Anterior cingulate cortex (tissue), 58 donors: ENCODE results near the gene SIAE.

Source experiments
- DNase-seq, 58 donors: peaks; one replicate each; lab custom pipeline; 2025; lab: John Stamatoyannopoulos, UW

The SIAE gene

GRCh38 chr11:124667601-124668000 is 5.9 kb downstream of the SIAE start:
- DNase-seq, result no peak

GRCh38 chr11:124663861-124664260 is 9.7 kb downstream of the SIAE start:
- DNase-seq, result no peak

- DNase-seq, result peak in 1 of 58 donors; percentile 21
These were observed 11.4 kb downstream of the SIAE start for GRCh38 chr11:124662106-124662505.

GRCh38 chr11:124661553-124661952 is 12.0 kb downstream of the SIAE start:
- no peak for DNase-seq

GRCh38 chr11:124658986-124659385 is 14.6 kb downstream of the SIAE start:
- no peak for DNase-seq

GRCh38 chr11:124658501-124658900 is 15.0 kb downstream of the SIAE start:
- no peak for DNase-seq

GRCh38 chr11:124657904-124658303 is 15.6 kb downstream of the SIAE start:
- no peak for DNase-seq

GRCh38 chr11:124656774-124657630 is 16.5 kb downstream of the SIAE start:
- DNase-seq, result peak in 28 of 58 donors; percentile 5 to 78 (median 44)

GRCh38 chr11:124648610-124649009 is 24.9 kb downstream of the SIAE start:
- no peak for DNase-seq

- no peak for DNase-seq
These were observed 27.4 kb downstream of the SIAE start for GRCh38 chr11:124646148-124646547.

- DNase-seq, result peak in 44 of 58 donors; percentile 5 to 66 (median 32)
These were observed 28.9 kb downstream of the SIAE start for GRCh38 chr11:124644426-124645280.

GRCh38 chr11:124643605-124644425 is 29.7 kb downstream of the SIAE start:
- no peak for DNase-seq

- no peak for DNase-seq
These were observed 30.4 kb downstream of the SIAE start for GRCh38 chr11:124643042-124643604.

GRCh38 chr11:124642628-124643027 is 30.9 kb downstream of the SIAE start:
- DNase-seq, result no peak

GRCh38 chr11:124640666-124641065 is 32.9 kb downstream of the SIAE start:
- no peak for DNase-seq

GRCh38 chr11:124639186-124639585 is 34.4 kb downstream of the SIAE start:
- no peak for DNase-seq

GRCh38 chr11:124638500-124638899 is 35.0 kb downstream of the SIAE start:
- DNase-seq, result no peak

- peak in 1 of 58 donors; percentile 3 for DNase-seq
These were observed 37.6 kb downstream of the SIAE start for GRCh38 chr11:124635932-124636331.

GRCh38 chr11:124633355-124633754 is 40.2 kb downstream of the SIAE start:
- no peak for DNase-seq

- no peak for DNase-seq
These were observed 43.6 kb downstream of the SIAE start for GRCh38 chr11:124629961-124630360.
